Measurements from ENCODE around the gene COL10A1. TPM values are rescaled to one million over a fixed set of nuclear protein-coding genes. Genes with fewer than 3 reads are reported as not detected.

The COL10A1 gene
- total RNA-seq, 2 experiments from 2014 or later = not detected

DNA sequence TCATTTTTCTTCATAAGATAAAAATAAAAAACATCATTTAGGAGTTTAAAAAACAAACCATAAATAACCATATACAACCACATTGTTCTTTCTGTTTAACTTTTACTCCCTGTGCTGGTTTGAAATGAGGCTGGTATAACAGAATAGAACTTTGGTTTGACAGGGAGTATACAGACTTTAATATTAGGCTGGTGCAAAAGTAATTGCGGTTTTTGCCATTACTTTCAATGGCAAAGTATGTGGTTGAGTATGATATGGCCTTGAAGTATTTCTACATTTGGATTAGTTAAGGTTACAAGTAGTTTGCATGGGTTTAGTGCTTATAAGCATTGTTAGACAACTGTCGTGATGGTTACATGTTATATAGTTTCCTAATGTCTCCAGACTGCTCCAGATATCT lies 29.0 kb upstream of the COL10A1 start:
- POLR2A ChIA-PET = no interaction called here
- no peak for DNase-seq
- intact Hi-C loops (cut with micrococcal nuclease) = no loop called here
- Mint-ChIP-seq H3K9me3 (peaks cover 2% of the 10 kb centered on the region), H3K27ac (no peak overlapping the region), H3K27me3 (no peaks in the 10 kb centered on the region), H3K4me3 (no peak overlapping the region), H3K36me3 (peaks cover 7% of the 10 kb centered on the region), H3K4me1 (ENCODE audit: low read depth) (no peaks in the 10 kb centered on the region)
- CTCF ChIA-PET = no interaction called here

DNA sequence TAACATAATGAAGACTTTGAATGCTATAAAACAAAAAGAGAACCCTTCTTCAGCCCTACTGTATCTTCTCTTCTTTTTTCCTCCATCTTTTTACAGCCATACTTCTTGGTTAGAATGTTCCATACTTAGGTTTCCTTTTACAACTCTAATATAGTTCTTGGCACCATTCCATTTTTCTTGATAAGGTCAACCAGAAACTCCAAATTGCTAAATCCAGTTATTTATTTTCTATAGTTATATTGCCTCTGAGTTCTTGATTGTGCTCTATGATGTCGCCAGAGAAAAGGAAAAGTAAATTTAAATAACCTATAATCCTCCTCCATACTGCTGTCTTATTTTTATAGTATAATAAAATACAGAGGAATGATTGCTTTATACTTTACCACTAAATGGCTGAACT lies 26.7 kb upstream of the COL10A1 start:
- Mint-ChIP-seq H3K27ac (no peak overlapping the region), H3K9me3 (no peaks in the 10 kb centered on the region), H3K27me3 (no peaks in the 10 kb centered on the region), H3K4me3 (no peak overlapping the region), H3K36me3 (peaks cover 4% of the 10 kb centered on the region), H3K4me1 (ENCODE audit: low read depth) (no peaks in the 10 kb centered on the region)
- ChIA-PET CTCF (no interaction called here), POLR2A (no interaction called here)
- intact Hi-C loops (cut with micrococcal nuclease) = no loop called here
- no peak for DNase-seq

DNA sequence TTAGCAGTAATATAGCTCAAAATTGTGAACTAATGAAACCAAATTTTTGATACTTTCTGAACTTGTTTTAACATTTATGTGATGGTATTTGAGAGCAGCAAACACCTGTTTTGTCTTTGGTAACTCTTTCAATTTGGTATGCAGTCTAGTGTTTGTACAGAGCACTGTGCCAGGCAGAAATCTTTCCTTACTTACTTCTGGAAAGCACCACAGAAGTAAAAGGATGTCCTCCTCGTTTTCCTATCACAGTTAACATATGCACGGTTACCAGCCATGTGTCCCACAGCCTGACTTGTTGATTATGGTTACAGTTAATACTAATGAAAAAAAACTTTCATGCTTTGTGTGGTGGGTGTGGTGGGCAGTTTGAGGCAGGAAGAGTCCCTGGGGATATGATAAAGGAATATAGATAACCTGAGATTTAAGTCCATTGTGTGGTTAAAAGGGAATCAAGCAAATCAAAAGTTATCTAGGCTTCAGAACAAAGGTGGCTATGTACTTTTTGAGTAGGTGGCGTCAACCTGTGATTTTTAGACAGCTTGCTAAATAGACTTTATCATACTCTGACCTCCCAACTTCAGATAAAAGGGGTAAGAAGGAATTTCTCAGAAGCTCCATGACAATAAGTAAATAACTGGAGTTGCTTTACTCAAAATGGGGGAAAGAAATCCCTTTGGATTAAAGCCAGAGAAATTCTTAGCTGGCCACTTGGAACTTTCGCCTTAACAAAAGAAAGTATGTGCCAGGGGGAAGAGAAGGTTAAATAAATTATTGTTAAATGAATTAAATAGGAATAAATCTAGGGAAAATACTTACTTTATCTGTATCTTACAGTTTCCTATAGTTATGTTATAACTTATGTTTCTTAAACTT lies 20.1 kb upstream of the COL10A1 start:
- Mint-ChIP-seq H3K27ac (no peak overlapping the region), H3K4me3 (no peak overlapping the region), H3K4me1 (ENCODE audit: low read depth) (no peaks in the 10 kb centered on the region), H3K27me3 (no peaks in the 10 kb centered on the region), H3K9me3 (no peaks in the 10 kb centered on the region), H3K36me3 (peaks cover 7% of the 10 kb centered on the region)
- no peak for DNase-seq
- ChIA-PET CTCF (no interaction called here), POLR2A (no interaction called here)
- intact Hi-C loops (cut with micrococcal nuclease) = no loop called here

DNA sequence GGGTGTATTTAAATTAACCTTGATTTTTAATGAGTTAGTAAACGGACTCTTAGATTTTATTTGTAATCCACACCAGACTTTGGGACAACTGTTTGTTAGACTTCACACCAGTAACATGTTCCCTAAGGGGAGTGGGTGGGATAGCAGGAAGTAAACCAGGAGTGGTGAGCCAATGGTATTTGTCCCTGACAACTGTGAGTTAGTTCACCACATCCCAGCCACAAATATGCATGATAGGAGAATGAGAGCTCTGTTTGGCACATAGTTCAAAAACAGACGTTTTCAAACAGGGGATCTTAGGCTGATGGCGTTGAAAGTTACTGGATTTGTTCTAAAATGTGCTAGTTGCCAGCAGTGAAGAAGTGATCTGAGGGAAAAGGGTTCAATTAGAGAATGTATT lies 18.7 kb upstream of the COL10A1 start:
- no peak overlapping the region for H3K27ac Mint-ChIP-seq
- H3K27me3 Mint-ChIP-seq = no peaks in the 10 kb centered on the region
- ChIA-PET POLR2A (no interaction called here), CTCF (no interaction called here)
- no peaks in the 10 kb centered on the region for H3K4me1 Mint-ChIP-seq (ENCODE audit: low read depth)
- intact Hi-C loops (cut with micrococcal nuclease) = no loop called here
- no peak for DNase-seq
- H3K9me3 Mint-ChIP-seq = no peaks in the 10 kb centered on the region
- no peak overlapping the region for H3K4me3 Mint-ChIP-seq
- peaks cover 6% of the 10 kb centered on the region for H3K36me3 Mint-ChIP-seq

DNA sequence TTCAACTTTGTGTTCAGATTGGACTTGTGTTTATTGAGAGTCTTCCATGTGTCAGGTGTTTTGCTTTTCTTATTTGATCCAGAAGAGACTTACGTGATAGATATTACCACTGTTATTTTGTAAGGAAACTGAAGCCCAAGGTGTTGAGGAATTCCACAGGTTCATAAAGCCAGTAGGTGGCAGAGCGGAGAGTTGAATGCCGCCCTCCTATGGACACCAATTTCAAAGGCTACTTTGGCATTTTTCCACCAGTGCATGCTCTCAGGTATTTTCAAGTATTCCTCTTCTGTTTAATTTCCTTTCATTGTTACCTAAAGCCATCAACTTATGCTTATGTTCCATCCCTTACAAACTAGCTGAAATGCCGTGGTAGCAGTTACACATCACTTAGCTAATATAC lies 14.0 kb upstream of the COL10A1 start:
- no peak overlapping the region for H3K27ac Mint-ChIP-seq
- peaks cover 6% of the 10 kb centered on the region for H3K36me3 Mint-ChIP-seq
- no peaks in the 10 kb centered on the region for H3K9me3 Mint-ChIP-seq
- H3K27me3 Mint-ChIP-seq = no peaks in the 10 kb centered on the region
- DNase-seq = no peak
- ChIA-PET POLR2A (no interaction called here), CTCF (interaction anchor here (1.2 kb wide), 1 partner anchor 28 kb away, joined by 3 read pairs; no protein-coding TSS in a partner anchor)
- no peak overlapping the region for H3K4me3 Mint-ChIP-seq
- peaks cover 11% of the 10 kb centered on the region for H3K4me1 Mint-ChIP-seq (ENCODE audit: low read depth)
- intact Hi-C loops (cut with micrococcal nuclease) = no loop called here

DNA sequence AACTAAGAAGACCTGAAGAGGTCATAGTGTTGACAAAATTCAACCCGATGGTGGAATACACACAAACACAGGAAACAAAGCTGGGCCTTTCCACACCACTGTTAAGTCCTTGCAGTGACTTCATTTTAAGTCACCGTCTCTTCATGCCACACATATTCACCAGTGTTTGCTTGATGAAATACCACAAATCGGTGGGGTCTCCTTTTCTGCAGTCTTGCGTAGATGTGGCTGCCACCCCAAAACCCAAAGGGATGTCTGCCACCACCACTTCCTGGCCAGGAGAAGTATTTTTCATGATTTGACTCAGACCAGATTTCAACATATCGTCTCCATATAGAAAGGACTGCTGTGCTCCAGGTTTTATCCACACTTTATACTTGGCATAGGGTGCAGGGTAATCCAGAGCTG lies 11.0 kb upstream of the COL10A1 start:
- Mint-ChIP-seq H3K27ac (no peak overlapping the region), H3K4me1 (ENCODE audit: low read depth) (peaks cover 11% of the 10 kb centered on the region), H3K27me3 (no peaks in the 10 kb centered on the region), H3K4me3 (no peak overlapping the region), H3K36me3 (peaks cover 10% of the 10 kb centered on the region), H3K9me3 (no peaks in the 10 kb centered on the region)
- POLR2A ChIA-PET = no interaction called here
- DNase-seq = peak; percentile 48
- CTCF ChIA-PET = interaction anchor here (0.6 kb wide), 1 partner anchor 508 kb away, joined by 3 read pairs; no protein-coding TSS in a partner anchor
- intact Hi-C loops (cut with micrococcal nuclease) = no loop called here

DNA sequence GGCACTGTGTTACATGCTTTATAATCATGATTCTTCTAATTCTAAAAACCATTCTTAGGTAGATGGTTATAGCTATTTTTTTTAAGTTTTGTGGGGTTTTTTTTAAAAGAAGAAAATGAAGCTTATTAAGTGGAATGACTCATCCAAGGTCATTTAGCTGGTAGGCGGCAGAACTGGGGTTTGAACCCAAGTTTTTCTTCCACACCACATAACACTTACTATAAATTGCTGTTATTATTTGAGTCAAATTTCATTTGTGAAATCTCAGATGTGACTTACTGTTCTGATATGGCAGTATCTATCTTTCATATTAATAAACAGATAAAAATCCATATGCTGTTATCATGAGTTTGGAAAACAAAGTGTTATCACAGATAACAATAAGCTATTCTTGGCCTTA lies 10.4 kb upstream of the COL10A1 start:
- Mint-ChIP-seq H3K36me3 (peaks cover 16% of the 10 kb centered on the region), H3K9me3 (no peaks in the 10 kb centered on the region), H3K4me3 (no peak overlapping the region), H3K27ac (no peak overlapping the region), H3K4me1 (ENCODE audit: low read depth) (peaks cover 11% of the 10 kb centered on the region), H3K27me3 (no peaks in the 10 kb centered on the region)
- CTCF ChIA-PET = interaction anchor here (0.6 kb wide), 1 partner anchor 508 kb away, joined by 3 read pairs; no protein-coding TSS in a partner anchor
- POLR2A ChIA-PET = no interaction called here
- no peak for DNase-seq
- intact Hi-C loops (cut with micrococcal nuclease) = no loop called here

DNA sequence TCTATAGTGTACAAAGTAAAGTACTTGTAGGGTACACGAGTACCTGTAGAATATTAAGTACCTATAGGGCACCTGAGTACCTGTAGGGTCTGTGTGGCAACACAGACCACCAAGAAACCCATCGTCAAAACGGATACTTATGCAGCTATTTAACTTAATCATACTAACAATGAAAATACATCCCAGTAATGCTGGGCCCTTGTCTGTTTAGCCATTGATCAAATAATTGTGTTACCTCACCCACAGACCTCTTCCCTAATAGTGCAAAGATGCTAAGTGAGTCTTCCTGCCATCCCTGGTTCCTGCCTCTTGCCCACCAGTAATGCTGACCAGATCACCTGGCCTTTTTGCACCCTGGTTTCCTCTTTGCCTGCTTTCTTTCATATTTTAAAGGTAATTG lies 7.5 kb upstream of the COL10A1 start:
- Mint-ChIP-seq H3K4me3 (no peak overlapping the region), H3K27ac (no peak overlapping the region), H3K9me3 (no peaks in the 10 kb centered on the region), H3K4me1 (ENCODE audit: low read depth) (peaks cover 11% of the 10 kb centered on the region), H3K36me3 (peaks cover 20% of the 10 kb centered on the region), H3K27me3 (no peaks in the 10 kb centered on the region)
- ChIA-PET POLR2A (no interaction called here), CTCF (interaction anchor here (1.1 kb wide), 1 partner anchor 85 kb away, joined by 3 read pairs; no protein-coding TSS in a partner anchor)
- intact Hi-C loops (cut with micrococcal nuclease) = no loop called here
- DNase-seq = no peak

DNA sequence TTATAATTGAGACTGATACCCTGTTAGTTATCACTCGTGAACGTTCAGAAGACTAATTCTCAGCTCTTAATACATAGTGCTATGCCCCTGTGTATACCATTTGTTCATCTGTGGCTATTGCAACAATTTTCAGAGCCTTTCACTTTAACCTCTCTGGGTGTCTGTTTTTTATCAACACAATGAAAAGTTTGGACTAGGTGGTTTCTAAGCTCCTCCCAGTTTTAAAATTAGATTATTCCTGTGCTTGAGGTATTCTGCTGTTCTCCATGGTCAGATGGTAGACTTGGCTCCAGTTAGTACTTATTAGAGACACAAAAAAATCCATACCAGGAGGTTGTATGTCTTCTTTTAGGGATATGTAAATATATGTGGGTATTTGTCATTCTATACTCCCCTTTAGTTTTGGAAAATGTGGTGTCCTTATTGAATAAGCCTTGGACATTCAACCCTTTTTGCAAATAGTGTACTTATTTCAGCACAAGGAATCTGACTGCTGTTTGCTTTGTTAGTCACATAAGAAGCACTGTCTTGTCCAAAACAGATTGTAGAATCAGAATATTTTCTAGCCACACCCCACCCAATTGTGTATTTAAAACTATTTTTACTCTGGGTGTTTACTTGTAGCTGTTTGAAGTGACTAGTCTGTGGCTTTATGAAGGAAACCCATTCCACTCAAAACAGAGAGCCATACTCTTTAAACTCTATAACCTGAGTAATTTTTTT lies 2.0 kb upstream of the COL10A1 start:
- peaks cover 17% of the 10 kb centered on the region for H3K36me3 Mint-ChIP-seq
- H3K27me3 Mint-ChIP-seq = no peaks in the 10 kb centered on the region
- H3K9me3 Mint-ChIP-seq = no peaks in the 10 kb centered on the region
- no peak for DNase-seq
- intact Hi-C loops (cut with micrococcal nuclease) = no loop called here
- POLR2A ChIA-PET = no interaction called here
- no peaks in the 10 kb centered on the region for H3K4me1 Mint-ChIP-seq (ENCODE audit: low read depth)
- H3K4me3 Mint-ChIP-seq = no peak overlapping the region
- H3K27ac Mint-ChIP-seq = no peak overlapping the region
- CTCF ChIA-PET = interaction anchor here (1.0 to 1.8 kb wide), 2 partner anchors 16 to 141 kb away, joined by 3 to 6 read pairs; no protein-coding TSS in a partner anchor

DNA sequence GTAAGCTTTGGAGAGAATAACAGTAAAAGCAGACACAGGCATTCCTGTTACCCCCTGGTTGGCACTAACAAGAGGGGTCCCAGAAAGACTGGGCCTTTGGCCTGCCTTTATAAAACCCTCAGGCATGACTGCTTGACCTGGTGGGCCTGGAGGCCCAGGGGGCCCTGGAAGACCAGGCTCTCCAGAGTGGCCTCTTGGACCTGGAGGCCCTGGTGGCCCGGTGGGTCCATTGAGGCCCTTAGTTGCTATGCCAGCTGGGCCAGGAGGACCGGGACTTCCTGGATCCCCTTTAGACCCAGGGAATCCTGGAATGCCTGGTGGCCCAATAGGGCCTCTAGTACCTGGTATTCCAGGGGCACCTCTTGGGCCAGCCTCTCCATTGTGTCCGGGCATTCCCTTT lies 5.5 kb downstream of the COL10A1 start:
- intact Hi-C loops (cut with micrococcal nuclease) = no loop called here
- no peaks in the 10 kb centered on the region for H3K9me3 Mint-ChIP-seq
- ChIA-PET CTCF (no interaction called here), POLR2A (no interaction called here)
- H3K4me1 Mint-ChIP-seq (ENCODE audit: low read depth) = no peaks in the 10 kb centered on the region
- H3K4me3 Mint-ChIP-seq = no peak overlapping the region
- no peak for DNase-seq
- H3K36me3 Mint-ChIP-seq = peaks cover 22% of the 10 kb centered on the region
- H3K27ac Mint-ChIP-seq = no peak overlapping the region
- no peaks in the 10 kb centered on the region for H3K27me3 Mint-ChIP-seq

DNA sequence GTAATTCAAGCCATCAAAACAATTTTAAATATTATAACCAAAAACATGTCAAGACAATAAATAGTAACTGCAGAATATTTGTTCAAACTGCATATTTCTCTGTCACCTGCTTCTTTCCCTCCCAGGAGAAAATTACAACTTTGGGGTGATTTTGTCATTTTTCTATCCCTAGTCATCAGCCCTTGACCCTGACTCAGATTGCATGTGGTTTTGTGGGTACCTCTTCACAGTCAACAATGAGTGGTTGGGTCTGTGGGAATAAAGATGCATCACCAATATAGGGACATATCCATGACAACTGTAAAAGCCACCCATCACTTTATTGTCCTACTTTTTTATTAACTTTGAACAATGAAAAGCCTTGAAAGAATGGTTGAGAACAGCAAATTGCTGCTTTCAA lies 7.3 kb downstream of the COL10A1 start:
- no peak overlapping the region for H3K27ac Mint-ChIP-seq
- no peak overlapping the region for H3K4me3 Mint-ChIP-seq
- no peaks in the 10 kb centered on the region for H3K4me1 Mint-ChIP-seq (ENCODE audit: low read depth)
- ChIA-PET CTCF (interaction anchor here (0.7 kb wide), 1 partner anchor 1602 kb away, joined by 3 read pairs; no protein-coding TSS in a partner anchor), POLR2A (no interaction called here)
- H3K36me3 Mint-ChIP-seq = peaks cover 32% of the 10 kb centered on the region
- no peaks in the 10 kb centered on the region for H3K9me3 Mint-ChIP-seq
- intact Hi-C loops (cut with micrococcal nuclease) = no loop called here
- no peaks in the 10 kb centered on the region for H3K27me3 Mint-ChIP-seq
- no peak for DNase-seq

DNA sequence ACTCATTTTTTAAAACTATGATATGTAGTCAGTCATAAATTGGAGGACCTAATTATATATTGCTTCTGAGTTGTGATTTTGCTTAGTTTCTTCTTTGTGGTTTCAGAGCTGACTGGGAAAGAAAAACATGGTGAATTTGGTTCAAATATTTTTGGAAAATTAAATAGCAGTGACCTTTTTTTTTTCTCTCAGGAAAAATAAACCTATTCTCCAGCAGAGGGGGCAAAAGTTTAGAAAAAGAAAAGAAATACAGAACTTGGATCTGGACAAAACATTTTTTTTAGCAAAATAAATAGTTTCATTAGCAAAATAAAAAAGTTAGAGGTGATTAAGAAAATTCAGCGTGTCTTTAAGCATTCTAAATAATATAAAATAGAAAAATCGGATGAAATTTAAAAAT lies 10.2 kb downstream of the COL10A1 start:
- no peak for DNase-seq
- no peaks in the 10 kb centered on the region for H3K27me3 Mint-ChIP-seq
- peaks cover 46% of the 10 kb centered on the region for H3K36me3 Mint-ChIP-seq
- ChIA-PET POLR2A (no interaction called here), CTCF (interaction anchor here (0.5 kb wide), 1 partner anchor 242 kb away, joined by 4 read pairs; no protein-coding TSS in a partner anchor)
- H3K4me1 Mint-ChIP-seq (ENCODE audit: low read depth) = no peaks in the 10 kb centered on the region
- H3K4me3 Mint-ChIP-seq = no peak overlapping the region
- no peaks in the 10 kb centered on the region for H3K9me3 Mint-ChIP-seq
- intact Hi-C loops (cut with micrococcal nuclease) = no loop called here
- no peak overlapping the region for H3K27ac Mint-ChIP-seq
